NCI-H187 (cell line): ENCODE data around the gene BBC3.
A peak's percentile ranks its signal among the peaks of the same experiment; 100 is the strongest.
"Not testable (repeated sequence)": the region's sequence is repeated elsewhere in the genome, so short reads cannot be mapped to it uniquely, and the experiment has no call there.

ENCODE experiments used
- DNase-seq, 2 experiments: peaks; one replicate each; lab custom pipeline; 2025; lab: John Stamatoyannopoulos, UW

BBC3 gene

DNA sequence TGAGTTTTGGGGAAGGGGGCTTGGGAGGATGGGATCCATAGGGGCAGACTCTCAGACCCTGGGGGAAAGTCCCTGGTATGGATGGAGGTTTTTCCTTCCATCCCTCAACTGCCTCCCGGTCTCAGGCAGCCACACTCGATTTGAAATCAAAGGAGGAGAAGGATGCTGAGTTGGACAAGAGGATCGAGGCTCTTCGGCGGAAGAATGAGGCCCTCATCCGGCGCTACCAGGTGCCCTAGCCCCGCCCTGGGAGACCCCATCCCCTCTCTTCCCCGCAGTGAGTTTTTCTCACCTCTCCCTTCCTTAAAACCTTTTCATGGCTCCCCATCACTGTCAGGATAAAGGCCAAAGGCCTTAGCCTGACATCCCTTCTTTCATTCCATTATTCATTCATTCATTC, 27.4 kb upstream of the BBC3 start:
- no peak for DNase-seq

DNA sequence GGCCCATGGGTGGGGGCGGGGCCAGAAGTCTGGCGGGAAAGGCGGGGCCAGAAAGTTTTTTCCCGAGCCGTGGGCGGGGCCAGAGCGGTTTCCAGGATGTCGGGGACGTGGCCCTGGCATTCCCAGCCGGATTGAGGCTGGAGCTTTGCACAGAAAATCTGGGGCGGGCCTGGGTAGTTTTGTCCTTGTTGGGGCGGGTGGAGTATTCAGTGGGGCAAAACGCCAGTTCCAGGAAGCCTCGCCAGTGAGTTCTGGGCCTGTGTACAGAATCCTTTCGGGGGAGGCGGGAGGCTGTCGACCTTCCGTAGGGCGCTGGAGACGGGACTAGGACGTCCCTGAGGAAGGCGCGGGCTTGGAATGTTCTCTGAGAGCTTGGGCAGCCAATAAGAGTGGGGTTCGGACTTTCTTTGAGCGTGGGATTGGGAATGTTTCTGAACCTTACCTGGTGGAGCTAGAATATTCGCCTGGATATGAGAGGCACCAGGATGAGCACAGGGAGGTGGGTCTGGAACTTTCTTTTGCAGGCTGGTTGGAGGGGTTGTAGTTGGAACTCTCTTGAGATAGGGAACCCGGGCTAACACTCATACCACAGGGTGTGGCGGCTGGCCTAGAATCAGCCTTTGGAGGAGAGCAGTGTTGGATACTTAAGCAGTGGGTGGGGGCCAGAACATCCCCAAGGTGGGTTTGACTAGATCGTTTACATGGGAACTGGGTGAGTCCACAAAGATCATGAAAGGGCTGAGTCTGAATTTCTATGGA, 26.6 kb upstream of the BBC3 start:
- no peak for DNase-seq

DNA sequence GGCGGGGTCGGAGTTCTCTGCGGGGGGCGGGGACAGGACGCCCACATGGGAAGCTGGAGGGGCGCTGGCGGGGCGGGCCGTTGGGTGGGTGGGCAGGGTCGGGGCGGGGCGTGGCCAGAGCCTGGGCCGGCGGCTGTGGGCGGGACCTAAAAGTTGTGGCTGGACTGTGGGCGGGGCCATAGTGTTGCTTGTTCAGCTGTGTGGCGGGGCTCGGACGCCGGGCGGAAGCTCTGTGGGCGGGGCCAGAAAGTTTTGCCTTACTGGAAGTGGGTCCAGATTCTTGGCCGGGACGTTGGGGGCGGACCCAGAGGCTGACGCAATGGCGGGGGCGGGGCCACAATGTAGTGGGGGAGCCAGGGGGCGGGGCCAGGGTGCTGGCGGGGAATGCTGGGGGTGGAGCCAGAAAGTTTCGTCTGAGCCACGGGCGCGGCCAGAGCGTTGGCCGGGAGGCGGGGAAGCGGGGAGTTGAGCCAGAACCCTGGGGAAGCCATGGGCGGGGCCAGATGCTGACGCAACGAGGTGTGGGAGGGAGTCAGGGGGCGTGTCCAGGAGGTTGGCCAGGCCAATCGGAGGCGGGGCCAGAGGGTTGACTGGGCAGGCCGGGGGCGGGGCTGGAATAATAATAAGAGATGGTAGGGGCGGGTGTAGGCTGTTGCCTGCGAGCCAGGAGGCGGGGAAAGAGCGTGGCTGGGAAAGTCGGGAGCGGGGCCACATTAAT, 25.9 kb upstream of the BBC3 start:
- DNase-seq = peak; percentile 99 to 100

DNA sequence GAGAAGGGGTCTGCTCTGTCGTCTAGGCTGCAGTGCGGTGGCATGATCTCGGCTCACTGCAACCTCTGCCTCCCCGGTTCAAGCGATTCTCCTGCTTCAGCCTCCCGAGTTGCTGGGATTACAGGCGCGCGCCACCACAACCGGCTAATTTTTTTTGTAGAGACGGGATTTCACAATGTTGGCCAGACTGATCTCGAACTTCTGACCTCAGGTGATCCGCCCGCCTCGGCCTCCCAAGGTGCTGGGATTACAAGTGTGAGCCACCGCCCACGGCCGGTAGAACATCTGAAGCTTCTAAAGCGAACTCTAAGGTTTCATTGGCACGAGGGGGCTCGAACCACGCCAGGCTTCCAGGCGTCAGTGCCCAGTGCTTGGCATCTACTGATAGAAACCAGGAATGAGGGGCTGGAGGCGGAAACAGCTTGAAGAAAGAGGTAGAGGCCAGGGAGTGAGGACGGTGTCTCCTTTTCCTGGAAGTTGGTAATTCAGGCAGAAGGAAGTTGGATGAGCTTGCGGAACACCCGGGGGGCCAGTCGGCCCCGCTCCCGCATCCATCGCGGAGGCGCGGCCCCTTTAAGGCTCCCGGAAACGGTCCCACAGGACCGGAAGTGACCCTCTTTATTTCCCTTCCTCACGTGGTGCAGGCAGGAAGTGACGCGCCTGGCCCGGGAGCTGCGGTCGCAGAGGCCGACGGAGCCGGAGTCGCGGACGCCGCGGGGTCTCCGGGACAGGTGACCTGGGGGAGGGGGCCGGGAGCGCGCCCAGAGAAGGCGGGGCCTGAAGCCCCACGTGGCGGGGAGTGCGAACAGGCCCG, 25.1 kb upstream of the BBC3 start, which contains the start of gene CCDC9:
Gene CCDC9, plus strand, starts transcription at position 647 of the 814 bp plus-strand sequence. CDS start 1,876 bp downstream, outside the sequence.
- peak; percentile 97 to 99 for DNase-seq

DNA sequence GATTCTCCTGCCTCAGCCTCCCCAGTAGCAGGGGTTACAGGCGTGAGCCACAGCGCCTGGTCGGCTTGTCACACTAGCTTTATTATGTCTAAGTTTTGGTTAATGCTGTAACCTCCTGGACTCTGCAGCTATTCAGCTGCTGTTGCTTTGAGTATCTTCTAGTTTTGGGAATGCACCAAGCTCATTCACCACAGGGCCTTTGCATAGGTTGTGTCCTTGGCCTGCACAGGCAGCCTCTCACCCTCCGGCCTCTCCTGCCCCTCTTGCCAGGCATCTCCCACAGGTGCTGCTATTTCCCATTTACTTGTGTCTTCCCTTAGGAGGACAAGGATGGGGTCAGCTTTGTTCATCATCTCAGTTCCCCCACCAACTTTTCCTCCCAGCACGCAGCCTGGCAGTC, 23.0 kb upstream of the BBC3 start:
- no peak for DNase-seq

DNA sequence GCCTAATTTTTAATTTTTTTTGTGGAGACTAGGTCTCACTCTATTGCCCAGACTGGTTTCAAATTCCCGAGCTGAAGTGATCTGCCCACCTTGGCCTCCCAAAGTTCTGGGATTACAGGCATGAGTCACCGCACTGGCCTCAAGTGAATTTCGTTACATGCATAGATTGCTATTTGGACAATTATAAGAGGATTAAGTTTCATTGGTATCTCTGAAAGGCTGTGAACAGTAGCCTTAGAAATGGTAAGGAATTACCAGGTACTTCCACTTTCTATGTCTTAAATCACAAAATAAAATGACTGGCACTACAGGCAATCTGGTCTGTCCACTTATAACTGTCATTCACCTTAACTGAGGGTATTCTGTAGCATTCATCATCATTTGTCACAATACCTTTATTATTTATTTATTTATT, 22.5 kb upstream of the BBC3 start:
- no peak for DNase-seq

DNA sequence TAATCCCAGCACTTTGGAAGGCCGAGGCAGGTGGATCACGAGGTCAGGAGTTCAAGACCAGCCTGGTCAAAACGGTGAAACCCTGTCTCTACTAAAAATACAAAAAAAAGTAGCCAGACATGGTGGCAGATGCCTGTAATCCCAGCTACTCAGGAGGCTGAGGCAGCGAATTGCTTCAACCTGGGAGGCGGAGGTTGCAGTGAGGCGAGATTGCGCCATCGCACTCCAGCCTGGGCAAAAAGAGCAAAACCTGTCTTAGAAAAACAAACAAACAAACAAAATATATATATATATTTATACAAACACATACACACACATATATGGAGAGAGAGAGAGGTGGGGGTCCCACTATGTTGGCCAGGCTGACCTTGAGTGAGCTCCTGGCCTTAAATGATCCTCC, 22.0 kb upstream of the BBC3 start:
- not testable (repeated sequence) for DNase-seq

DNA sequence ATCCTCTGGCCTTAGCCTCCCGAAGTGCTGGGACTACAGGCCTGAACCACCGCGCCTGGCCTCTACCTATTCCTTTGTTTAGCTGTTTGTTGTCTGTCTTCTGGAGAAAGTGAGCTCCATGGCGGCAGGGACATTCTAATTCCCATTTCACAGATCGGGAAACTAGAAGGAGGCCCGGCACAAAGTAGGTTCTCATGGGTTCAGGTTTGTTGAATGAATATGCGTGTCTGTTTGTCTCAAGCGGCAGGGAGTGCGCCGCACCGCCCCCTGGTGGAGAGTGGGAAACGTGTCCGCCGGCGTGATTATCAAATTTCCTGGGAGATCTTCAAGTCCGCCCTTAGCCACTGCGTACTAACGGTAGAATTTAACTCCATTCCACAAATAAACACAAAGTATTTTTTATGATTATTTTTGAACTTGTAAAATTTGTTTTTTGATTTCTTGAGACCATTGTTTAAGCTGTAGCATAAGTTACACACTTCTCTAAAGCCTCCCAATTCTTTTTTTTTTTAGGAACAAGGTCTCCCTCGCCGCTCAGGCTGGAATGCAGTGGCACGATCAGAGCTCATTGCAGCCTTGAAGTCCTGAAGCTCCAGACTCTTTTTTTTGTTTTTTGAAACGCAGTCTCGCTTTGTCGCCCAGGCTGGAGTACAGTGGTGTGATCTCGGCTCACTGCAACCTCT, 16.4 kb upstream of the BBC3 start:
- DNase-seq = peak in 1 of 2 experiments; percentile 34

DNA sequence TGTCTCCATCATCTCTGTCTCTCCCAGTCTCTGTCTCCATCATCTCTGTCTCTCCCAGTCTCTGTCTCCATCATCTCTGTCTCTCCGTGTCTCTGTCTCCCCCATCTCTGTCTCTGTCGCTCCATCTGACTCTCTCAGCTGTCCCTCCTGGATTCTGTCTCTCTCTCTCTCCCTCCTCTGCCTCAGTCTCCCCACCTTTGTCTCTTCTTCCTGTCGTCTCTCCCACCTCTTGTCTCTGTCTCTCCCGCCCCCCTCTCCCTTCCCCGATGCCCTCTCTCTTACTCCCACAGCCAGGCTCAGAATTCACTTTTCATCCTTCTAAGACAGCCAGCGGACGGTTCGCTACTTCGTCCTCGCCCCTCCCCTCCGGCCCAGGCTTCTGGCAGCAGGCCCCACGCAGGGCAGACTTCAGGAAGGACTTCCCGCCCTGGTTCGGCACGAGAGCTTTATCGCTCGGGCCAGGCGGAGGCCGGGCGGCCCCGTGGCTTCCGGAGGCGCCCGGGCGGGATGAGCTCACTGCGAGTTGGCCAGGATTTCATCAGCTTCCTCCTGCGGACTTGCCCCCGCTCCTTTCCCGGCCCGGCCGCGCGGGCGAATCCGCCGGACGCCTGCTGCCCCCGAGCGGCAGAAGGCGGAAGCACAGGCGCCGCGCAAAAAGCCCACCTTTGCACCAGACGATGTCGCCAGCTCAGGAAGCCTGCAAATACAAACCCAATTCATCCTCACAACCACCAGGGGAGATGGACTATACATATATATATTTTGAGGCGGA, 13.0 kb upstream of the BBC3 start:
- peak; percentile 19 to 58 for DNase-seq

DNA sequence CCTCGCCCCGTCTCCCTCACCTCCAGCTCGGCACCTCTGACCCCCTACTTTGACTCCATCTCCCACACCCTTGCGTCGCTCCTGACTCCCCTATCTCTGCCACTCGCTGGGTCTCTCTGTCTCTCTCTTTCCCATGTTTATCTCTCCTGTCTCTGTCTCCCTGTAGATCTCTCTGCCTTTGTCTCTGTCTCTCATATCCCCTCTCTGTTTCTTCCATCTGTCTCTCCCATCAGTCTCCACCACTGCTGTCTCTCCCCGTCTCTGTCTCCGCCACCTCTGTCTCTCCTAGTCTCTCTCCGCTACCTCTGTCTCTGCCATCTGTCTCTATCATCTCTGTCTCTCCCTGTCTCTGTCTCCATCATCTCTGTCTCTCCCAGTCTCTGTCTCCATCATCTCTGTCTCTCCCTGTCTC, 12.4 kb upstream of the BBC3 start:
- DNase-seq = no peak

DNA sequence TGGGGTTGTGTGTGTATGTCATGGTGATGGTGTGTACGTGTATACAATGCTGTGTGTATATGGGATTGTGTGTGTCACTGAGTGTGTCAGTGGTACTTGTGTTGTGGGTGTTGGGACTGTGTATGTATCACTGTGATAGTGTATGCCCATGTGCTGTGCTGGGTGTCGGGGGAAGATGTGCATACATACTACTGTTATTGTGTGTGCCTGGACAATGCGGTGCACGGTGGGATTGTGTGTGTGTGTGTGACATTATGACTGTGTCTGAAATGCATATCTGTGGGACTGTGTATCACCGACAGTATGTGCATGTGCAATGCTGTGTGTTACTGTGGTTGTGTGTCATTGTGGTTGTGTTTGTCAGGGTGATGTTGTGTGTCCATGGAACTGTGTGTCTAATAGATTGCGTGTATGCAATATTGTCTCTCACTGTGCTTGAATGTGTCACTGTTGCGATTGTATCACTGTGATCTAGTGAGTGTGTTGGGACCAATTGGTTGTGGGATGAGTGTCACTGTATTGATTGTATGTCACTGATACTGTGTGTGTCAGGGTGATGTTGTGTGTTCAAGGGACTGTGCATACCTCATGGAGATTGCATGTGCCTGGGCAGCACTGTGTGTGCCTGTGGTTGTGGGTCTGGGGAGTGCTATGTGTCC, 11.0 kb upstream of the BBC3 start:
- no peak for DNase-seq

DNA sequence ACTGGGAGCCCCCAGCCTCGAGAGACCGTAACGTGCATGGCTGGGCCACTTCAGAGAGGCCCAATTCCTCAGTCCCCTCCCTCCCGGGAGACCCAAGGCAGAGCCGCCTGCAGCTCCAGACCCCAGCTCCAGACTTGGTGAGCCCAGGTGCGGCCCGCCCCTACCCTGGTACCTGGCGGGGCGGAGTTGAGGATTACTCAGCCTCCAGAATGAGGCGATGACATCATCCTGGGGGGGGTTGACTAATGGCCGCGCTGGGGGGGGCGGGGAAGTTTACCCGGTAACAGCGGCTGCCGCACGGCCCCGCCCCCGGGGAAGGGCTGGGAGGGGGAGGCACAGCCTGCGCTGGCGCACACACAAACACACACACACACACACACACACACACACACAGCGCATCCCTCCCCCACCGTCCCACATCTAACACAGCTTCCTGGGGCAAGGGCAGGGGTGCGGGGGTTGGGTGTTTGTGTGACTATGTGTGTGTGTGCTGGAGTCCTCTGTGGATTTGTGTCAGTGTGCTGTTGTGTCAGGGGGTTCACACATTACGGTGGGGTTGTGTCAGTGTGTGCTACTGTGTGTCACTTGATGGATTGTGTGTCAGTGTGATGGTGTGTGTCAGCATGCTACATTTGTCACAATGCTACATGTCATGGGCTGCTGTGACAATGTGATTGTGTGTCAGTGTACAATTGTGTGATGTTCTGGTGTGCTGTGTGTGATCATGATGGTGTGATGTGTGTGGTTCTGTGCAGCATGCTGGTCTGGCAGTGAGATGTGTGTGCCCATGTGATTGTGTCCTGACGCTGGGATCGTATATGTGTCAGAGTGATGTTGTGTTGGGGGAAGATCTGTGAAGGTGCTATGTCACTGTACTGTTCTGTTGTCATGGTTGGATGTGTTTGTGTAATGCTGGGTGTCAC, 10.3 kb upstream of the BBC3 start:
- peak in 1 of 2 experiments; percentile 74 for DNase-seq

DNA sequence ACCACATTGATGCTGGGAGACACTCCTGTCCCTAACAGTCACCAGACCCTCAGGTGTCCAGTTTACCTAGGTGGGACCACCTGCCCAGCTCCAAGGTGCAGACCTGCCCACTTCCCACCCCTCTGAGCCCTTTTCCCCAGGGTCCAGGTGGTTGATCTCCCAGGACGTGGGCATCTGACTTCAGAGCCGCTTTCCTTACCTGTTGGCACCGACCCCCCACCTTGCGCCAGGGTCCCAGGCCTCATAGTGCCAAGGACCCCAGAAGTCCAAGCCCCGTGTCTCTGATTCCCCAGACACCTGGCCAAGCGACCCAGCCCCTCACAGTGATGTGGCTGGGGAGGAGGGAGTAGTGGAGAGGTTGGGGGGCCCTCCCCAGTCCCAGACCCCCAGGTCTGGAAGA, 9.6 kb upstream of the BBC3 start:
- no peak for DNase-seq

DNA sequence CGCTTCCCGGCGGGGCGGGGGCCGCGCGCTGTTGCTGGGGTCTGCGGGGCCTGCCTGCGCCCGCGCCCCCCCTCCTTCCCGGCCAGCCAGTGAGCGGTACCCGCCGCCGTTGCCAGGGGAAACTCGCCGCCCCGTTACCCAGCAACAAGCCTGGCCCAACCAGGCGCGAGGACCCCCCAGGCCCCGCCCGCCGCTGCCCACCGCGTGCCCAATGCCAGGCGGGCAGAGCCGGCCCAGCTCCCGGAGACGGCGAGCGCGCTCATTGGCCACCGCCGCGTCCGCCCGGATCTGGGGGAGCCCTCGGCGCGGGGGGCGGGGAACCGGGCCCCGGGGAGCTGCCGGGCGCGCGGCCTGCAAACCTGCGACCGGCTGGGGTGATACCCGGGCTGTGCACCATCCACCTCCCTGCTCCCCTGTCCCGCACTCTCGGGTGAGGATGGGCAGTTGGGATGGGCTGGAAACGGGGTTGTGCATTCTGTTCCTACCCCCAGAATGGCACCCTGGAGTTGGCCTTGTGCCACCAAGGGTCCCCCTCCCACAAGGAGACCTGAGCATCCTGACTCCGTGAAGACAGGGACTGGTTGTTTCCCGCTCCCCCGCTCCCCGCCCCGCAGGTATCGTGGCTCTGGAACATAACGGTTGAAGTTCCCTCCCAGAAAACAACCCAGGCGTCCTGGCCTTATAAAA, 8.8 kb upstream of the BBC3 start:
- no peak for DNase-seq

DNA sequence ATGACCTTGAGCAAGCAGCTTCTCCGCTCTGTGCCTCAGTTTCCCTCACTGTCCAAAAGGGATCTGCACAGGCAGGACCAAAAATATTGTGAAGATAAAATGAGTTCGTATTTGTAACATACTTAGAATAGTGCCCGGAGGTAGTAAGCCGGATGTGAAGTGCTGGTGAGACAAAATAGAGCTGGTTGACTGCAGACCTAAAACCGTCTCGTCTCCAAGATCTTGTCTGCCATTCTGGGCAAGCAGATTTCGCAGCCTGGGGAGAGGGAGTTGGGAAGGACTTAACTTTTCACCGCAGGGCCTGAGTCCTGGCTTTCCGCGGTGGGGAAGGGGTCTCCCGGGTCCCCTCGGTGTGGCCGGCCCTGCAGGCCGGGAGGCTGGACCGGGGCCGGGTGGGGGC, 8.2 kb upstream of the BBC3 start:
- DNase-seq = no peak

DNA sequence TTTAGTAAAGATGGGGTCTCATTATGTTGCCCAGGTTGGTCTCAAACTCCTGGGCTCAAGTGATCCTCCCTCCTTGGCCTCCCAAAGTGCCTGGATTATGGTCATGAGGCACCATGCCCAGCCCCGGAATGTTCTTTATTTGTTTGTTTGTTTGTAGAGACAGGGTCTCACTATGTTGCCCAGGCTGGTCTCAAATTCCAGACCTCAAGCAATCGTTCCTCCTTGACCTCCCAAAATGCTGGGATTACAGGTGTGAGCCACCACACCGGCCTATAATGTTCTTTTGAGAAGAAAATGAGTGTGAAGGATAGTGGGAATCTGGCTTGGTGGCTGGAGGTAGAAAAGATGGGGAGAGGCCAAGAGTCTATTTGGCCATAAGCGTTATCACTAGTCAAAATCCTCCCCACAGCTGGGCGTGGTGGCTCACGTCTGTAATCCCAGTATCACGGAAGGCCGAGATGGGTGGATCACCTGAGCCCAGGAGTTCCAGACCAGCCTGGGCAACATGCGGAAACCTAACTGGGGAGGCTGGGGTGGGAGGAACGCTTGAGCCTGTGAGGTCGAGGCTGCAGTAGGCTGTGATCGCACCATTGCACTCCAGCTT, 5.2 kb upstream of the BBC3 start:
- no peak for DNase-seq

DNA sequence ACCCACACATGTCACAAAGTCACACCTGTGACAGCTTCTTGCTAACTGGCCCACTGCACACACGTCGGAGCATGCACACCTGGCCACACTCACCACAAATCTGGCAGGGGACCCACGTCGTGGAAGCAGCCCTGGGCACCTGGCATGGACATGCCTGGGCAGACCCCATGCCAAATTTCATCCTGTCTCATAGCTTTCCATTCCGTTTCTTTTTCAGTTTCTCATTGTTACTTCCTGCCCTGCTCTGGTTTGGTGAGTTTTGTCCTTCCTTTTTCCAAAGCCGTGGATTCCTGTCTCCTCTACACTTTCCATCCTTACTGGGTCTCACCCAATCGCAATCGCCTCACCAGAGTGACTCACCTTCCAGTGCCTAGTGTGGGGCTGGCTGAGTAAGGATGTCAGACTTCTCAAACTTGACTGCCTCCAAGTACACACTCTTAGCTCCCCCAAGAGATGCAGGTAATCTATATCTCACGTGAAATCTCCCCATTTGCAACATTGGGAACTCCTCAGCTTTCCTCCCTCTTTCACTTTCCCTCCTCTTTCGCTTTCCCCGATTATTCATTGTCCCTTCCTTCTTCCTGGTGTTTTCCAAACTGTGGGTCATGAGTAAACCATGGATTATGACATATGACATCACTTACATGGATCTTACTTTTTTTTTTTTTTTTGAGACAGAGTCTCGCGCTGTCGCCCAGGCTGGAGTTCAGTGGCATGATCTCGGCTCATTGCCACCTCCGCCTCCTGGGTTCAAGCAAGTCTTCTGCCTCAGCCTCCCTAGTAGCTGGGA, 1.6 kb upstream of the BBC3 start:
- DNase-seq = no peak
